GM19043 (cell line): ENCODE measurements around the gene ASPHD1.
"Not testable (repeated sequence)": the region's sequence is repeated elsewhere in the genome, so short reads cannot be mapped to it uniquely, and the experiment has no call there.

Experiments
- ATAC-seq: cut with Tn5 transposase; IDR thresholded peaks from one replicate; pipeline ENCODE4 v1.9.1; 2021; ENCODE audit warnings: low read depth; ENCODE audit not compliant: unreplicated experiment

ASPHD1 gene

GRCh38 chr16:29927070-29927905, 27.0 kb downstream of the ASPHD1 start:
- ATAC-seq, result no peak

GRCh38 chr16:29931750-29932149, 31.5 kb downstream of the ASPHD1 start:
- ATAC-seq, result not testable (repeated sequence)

- no peak for ATAC-seq
Measured at GRCh38 chr16:29940656-29941055, 40.4 kb downstream of the ASPHD1 start.

- no peak for ATAC-seq
Measured at GRCh38 chr16:29943846-29944799, 43.8 kb downstream of the ASPHD1 start.

GRCh38 chr16:29947897-29948296, 47.6 kb downstream of the ASPHD1 start:
- ATAC-seq, result no peak

GRCh38 chr16:29950806-29951461, 50.6 kb downstream of the ASPHD1 start:
- ATAC-seq, result no peak

- no peak for ATAC-seq
Measured at GRCh38 chr16:29951625-29952365, 51.5 kb downstream of the ASPHD1 start.
